GM21381 (cell line): ENCODE measurements around the gene WASF2.

Experiments
- ATAC-seq: cut with Tn5 transposase; IDR thresholded peaks from one replicate; pipeline ENCODE4 v1.9.1; 2021; ENCODE audit warnings: mild to moderate bottlenecking, moderate library complexity; ENCODE audit not compliant: unreplicated experiment

The WASF2 gene

DNA sequence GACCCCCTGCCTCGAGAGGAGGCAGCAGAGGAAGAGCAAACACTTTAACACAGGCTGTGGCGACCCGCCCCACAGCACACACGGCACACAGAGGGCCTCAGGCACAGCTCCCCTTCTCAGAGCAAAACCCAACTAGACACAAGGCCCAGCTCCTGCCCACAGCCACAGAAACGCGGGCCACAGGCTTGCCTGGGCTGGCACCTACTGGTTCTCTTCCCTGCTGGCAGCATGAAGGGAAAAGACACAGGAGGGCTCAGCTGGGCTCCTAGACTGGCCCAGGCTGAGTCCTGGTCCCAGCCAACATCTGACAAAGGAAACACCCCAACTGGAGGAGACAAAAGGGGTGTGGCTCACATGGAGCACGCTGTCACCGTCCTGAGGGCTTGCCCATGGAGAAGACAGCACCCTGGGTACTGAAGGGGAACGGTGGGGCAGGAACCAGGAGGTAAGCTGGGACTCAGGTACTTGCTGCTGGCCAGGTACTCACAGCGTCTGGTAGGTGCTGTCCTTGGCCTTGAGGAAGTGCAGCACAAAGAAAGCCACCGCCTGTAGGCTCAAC lies 110.3 kb downstream of the WASF2 start:
- no peak for ATAC-seq

DNA sequence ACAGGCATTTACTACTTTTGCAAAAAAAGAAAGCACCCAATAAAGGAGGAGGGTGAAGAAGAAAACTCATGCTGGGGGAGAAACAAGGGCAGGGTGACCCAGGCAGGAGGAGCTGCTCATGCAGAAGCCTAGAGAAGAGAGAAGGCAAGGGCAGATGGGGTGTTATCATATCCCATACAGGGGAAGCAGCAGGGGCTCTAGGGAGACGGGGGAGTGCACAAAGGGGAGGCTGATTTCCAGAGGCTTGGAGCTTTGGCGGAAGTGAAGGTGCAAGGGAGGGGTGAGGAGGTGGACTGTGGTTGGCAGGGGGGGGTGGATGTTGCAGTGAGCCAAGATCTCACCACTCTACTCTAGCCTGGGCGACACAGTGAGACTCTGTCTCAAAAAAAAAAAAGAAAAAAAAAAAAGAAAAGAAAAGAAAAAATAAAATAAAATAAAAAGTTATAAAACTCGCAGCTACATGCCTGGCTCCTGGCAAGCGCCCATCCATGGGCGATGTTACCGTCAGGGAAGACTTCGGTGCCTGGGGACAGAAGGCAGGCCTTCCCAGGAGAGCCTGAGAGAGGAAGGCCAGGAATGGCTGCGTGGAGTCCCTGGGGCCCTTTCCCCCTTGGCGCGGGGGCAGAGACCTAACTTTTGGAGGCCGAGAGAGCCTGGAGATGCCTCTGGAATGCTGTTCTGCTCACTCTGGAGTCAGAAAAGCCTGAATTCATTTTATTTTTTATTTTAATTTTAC lies 112.0 kb downstream of the WASF2 start:
- no peak for ATAC-seq

DNA sequence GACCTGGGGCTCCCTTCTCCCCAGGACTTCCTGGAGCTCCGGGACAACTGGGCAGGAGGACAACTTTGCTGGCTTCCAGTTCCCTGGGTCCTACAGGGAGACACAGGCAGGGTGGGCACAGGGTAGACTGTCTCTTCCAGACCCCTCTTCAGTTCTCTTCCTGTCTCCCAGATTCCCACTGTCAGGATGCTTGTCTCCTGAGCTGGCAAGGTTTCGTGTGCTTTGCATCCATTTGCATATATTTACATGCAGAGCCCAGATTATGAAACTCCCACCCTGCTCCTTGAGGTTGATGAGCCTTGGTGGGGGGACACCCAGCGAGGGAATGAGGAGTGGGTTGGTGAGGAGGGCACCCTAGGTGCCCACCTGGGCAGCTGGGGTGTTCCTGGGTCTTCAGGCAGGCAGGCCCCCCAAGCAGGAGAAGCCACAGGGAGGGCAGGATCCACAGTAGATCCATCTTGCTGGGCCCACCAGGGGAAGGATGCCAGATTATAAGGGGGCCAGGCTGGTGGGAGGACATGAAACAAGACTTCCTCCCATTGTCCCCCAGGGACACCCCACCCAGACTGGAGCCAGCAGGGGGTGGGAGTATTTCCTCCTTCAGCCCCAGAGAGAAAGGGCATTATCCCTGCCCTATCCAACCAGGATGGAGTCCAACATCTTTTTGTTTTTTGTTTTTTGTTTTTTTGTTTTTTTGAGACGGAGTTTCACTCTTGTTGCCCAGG lies 115.4 kb downstream of the WASF2 start, which contains the start of gene FCN3:
TSS of gene FCN3 (minus strand) at position 463 of the 725 bp plus-strand sequence. CDS start at position 457, 6 bp downstream.
- no peak for ATAC-seq

DNA sequence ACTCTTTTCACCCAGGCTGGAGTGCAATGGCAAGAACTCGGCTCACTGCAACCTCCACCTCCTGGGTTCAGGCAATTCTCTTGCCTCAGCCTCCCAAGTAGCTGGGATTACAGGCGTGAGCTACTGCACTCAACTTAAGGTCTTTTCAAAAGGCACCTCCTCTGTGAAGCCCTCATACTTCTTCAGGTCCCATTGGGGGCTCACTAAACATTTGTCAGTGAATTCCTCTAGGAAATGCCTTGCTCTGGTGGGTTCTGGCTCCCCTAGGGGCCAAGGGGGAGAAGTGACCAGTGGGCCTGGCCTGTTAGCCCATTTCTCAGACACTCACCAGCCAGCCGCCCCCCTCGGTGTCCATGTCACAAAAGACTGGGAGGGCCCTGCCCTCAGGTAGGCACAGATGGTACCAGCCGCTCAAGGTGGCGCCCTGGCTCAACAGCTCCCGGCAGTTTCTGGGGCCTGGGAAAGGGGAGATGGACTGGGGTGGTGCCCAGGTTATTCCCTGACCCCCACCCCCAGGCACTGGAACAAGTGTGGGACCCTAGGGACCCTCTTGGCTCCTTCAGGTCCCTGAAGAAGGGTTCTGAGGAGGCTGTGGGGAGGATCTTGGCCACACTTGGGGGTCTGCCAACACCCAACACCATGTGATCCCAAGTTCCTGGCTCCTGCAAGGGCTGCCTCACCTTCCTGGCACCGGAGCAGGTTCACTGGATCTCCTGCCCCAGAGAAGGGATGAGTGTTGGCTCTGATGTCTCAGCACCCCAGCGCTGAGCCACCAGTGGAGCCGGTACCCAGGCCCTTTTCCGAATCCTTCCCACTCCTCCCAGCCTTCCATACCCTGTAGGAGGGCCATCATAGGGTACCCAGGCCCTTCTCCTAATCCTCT lies 116.9 kb downstream of the WASF2 start:
- ATAC-seq: no peak

DNA sequence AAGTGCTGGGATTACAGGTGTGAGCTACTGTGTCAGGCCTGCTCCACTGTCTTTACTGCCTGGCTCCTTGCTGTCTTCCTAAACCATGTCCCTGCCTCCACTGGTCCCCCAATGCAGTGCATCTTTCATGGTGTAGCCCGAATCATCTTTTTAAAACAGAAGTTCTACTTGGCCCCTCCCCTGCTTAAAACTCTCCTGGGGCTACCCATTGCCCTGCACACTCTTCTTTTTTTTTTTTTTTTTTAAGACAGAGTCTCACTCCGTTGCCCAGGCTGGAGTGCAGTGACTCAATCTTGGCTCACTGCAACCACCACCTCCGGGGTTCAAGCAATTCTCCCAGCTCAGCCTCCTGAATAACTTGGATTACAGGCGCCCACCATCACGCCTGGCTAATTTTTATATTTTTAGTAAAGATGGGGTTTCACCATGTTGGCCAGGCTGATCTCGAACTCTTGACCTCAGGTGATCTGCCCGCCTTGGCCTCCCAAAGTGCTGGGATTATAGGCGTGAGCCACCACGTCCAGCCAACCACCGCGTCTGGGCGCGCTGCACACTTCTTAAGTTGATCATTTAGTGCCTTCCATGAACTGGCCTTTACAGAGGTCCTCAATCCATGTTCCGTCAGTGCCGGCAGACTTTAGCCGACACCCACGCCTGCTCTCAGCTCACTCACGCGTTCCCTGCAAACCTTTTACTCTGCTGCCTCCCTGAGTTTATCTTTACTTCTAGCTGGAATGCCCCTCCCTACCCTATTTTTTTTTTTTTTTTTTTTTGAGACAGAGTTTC lies 117.8 kb downstream of the WASF2 start:
- ATAC-seq: no peak

DNA sequence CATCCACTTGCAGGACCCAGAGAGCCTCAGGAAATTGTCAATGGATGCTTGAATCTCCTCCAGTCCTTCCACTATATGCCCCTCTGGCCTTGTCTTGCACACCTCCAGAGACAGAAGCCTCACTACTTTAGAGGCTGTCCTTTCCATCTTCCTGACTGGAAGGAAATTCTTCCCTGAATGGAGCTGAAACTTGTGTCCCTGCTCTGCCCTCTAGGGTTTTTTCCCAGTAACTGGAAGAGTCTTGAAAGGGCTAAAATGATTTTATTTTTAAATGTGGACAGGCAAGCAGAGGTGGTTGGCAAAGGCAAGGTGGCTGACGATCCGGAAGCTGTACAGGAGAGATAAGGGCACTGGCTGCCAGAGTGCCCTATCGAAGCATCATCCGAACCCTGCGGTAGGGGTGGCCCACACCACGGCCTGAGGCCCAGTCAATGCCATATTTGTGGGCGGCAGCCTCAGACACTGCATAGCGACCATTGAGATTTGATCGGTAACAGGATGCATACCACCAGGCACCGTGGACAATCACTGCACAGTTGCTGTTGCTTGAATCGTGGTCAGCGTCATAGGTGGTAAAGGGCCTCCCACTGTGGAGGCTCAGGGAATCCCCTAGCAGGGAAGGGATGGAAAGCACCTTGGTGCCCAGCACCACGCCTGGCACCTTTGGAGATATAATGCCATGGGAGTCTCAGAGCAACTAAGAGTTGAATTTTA lies 120.9 kb downstream of the WASF2 start:
- no peak for ATAC-seq

DNA sequence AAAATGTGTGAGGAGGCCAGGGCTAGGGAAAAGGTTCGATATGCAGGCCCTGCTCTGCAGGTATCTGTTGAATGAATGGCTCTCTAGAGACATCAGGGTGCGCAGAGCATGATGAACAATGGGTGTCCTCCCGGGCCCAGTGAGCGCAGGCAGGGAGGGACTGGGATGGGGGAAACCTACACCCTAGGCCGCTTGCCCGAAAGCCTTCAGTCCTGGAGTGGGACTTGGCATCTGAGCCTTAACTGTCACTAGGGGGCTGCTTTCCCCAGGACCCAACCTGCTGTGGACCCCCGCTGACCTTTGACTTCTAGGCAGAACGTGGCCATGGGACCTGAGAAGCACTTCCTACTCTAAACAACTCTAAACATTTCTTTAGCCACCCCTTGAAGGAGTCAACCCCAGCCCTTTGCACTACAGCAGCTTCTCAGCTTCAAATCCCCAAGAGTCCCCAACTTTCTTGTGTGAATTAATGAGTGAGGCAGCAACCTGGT lies 122.8 kb downstream of the WASF2 start:
- no peak for ATAC-seq

DNA sequence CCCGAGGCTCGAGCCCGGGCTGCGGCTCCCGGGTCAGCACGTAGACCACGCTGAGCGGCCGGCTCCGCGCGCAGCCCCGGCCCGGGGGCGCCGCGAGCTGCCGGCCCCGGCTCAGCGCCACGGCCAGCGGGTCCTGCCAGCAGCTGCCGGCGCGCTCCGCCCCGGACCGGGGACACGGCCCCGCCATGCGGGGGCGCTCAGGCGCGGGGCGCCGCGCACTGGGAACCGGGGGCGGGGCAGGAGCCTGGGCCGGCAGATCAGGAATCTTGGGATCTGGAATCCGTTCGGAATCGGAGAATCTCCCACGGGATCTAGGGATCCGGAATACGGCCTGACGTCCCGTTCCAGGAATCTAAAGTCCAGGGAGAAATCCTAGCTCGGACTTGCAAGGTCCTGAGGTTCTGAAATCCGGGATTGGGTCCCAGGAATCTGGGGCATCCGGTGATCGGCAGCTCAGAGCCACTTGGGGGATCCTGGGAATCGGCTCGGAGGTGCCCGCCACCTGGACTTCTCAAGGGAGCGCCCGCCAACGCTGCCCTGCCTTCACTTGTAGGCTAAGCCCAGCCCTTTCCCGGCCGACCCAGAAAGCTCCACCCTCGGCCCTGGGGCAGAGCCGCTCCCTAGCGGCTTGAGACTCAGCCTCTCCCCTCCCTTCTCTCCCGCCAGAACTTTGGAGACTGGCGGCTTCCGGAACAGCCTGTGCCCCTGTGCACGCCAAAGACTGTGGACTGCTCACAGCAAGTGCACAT lies 123.4 kb downstream of the WASF2 start, which contains the start of gene MAP3K6:
TSS of gene MAP3K6 (minus strand) at position 551 of the 749 bp plus-strand sequence. CDS start at position 187, 364 bp downstream.
- peak; percentile 35 for ATAC-seq

DNA sequence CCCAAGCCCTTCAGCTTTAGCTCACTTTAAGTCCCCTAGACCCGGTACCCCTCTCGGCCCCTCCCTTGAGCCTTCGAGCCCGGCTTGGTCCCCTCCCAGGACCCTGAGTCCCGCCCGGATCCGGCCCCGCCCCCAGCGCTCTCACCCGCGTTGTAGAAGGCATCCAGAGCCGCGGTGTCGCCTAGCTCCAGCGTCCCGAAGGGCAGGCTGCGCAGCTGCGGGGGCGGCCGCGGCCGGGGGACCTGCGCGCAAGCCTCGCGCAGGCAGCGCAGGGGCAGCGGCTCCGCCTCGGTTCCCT lies 123.9 kb downstream of the WASF2 start:
- ATAC-seq: peak; percentile 31

DNA sequence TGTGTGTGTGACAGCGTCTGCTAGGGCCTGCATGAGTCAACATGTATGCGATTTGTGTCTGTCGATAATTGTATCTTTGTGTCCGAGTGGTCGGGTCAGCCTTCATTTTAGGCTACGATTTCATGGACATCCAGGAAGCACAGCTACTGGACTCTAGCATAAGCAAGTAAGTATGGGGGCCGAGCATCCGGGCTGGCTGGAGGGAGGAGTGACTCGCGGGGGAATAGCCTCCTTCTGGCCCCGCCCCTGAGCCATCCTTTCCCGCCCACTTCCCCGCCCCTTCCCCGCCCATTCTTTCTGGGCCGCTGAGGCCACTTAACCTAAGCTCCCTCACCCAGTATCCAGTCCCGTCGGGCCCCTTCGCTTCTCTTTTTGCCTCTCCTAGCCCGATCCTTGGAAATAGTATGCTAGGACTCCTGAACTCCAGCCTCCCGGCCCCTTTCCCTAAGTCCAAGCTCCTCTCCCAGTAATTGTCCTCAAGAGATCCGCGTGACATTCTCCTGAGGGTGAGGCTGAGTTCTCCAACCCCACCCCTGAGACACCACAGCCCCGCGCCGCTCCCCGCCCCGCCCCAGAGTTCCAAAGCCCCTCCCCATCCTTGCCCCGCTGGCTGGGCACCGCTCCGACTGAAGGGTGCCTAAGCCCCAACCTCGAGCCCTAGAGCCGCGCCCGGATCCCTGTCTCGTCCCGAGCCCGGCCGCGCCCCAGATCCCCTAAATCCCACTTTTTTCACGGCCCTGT lies 124.4 kb downstream of the WASF2 start:
- peak; percentile 48 for ATAC-seq

DNA sequence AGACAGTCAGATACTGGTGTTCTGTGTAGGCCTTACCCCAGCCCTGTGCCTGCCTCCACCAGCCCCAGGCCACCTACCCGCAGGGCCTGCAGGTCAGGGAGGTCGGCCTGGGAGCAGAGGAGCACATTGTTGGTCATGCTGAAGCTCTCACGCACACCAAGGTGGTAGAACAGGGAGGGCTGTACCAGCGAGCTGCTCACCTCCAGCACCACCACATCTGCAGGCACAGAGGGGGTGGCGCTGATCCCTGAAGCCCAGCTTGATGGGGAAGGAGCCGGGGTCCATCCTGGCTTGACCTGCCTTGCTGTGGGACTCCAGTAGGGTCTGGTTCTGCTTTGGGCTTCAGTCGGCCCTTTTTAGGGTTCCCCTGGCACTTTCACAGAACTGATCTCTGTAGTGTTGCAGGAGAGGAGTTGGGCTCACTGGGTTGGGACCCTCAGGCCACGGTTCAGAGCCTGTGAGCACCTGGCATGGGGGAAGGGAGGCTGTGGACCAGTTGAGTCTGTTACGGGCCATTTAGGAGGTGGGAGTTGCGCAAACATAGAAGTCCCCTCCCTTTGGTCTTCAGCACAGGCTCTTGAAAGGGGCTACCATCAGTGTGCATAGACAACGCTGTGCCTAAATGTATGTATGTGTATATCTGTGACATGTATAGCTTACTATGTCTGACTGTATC lies 125.1 kb downstream of the WASF2 start:
- ATAC-seq: no peak

DNA sequence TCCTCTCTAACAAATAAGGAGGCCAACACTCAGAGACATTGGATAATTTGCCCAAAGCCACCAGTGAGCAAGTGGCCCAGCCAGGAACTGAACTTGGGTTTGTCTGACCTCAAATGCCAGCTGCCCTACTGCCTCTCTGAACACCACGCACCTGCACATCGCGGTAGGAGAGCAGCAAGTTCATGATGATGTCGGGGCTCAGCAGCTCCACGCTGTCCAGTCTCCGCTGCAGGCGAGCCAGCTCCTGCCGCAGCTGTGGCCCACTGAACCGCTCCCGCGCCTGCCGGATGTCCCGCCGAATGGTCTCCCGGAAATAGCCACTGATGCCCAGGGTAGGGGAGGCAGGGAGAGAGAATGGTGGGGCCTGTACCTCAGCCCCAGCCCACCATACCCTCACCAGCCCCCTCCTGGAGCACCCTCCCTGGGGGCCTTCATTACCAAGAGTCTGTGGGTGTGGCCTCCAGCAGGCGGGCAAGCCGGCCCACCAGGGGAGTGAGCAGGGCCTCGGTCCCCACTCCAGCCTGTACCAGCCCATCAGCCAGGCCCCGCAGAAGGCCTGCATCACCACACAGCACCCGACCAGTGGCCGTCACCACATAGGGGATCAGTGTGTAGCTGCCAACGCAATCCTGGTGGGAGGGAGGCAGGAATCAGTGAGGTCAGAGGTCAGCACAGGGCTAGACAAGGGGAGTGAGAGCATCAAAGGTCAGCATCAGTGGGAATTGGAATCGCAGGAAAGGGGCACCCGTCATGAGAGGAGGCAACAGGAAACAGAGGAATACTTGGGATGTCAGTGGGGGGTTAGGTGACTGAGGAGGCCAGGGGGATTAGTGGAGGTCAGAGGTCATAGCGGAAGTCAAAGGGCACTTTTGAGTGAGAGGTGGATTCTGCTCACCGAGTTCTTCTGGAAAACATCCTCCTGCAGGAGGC lies 125.9 kb downstream of the WASF2 start:
- no peak for ATAC-seq

DNA sequence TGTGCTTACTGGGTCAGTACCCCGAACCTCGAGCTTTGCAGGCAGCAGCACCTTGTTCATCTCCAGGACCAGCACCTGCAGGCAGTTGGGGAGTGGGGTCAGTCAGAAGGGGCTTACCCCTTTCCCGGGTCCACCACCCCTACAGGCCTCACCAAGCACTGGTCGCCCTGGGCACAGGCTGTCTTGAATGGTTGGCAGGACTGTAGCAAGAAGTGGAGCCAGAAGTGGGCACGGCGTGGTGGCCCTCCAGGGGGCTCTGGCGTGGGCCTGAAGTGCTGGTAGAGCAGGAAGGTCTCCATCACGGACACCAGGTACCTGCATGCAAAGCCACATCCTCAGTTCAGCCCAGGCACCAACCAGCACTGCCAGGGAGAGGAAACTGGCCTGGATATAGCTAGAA lies 128.4 kb downstream of the WASF2 start:
- ATAC-seq: no peak

DNA sequence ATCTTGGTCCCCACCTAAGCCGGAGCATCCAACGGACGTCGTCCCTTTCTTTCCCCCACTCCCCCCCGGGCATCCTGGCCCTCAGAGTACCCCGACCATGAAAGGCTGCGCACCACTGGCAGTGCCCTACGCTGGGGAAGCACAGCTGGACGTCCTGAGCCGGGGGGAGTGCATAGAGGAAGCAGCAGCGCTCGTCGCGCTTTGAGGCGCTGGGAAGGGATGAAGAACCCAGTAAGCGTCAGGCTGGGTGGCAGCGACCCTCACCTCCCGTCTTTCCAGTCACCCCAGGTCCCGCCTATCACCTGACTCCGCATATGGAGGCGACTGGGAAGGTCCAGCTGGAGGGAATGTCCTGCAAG lies 128.9 kb downstream of the WASF2 start:
- ATAC-seq: no peak

DNA sequence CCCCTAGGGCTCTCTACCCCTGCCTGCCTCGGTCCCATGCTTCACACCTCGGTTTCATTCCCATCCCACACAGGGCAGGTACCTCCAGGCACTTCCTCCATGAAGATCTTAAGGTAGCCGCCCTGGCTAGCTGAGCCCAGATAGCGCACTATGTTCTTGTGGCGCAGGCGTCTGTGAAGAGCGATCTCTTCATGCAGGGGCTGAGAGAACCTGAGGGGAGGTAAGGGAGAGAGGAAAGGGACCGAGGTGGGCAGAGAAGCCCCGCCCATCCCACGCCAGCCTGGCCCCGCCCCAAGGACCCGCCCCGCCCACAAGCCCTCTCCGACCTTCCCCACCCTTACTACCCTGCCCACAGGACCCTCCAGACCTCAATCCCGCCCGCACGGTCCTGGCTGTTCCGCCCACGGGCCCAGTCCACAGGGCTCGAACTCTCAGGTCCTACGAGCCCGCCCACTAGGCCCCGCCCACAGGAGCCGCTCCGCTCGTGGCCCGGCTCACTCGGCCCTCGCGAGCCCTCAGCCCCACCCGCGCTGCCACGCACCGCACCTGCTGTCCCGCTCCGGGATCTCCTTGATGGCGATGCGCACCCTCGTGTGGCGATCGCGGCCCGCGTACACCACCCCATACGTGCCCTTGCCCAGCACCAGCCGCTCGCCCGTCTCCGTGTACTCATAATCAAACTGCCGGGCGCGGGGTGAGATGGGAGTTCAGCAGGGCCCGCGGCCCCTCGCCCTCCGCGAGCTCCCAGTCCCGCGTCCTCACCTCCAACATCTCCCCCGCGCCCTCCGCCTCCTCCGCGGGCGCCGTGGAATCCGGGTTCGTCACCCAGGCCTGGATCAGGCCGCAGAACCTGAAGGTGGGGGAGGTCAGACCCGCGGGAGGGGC lies 129.6 kb downstream of the WASF2 start:
- no peak for ATAC-seq

DNA sequence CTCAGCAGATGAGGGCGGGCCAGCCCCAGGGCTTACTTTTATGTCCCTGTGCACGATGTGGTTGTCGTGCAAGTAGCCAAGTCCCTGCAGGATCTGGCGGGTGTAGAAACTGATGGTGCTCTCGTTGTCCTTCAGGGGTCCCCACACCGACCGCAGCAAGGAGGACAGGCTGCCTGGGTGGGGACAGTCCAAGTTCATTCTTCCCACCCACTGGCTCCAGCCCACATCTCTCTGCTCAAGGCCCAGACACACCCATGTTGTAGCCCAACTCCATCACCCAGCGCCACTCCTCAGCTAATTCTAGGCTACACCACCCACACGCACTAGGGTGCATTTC lies 130.2 kb downstream of the WASF2 start:
- ATAC-seq: no peak
